HepG2 (cell line): Measurements from ENCODE around the gene ZMIZ1. TPM values are rescaled to one million over a fixed set of nuclear protein-coding genes. Genes with fewer than 3 reads are reported as not detected.

ENCODE experiments used
- ASH2L ChIP-seq: fragments of 300-600, 200-600 bp; sonication (generic); IDR thresholded peaks from 2 replicates; pipeline ENCODE4 v1.7.0; 2017; ENCODE audit warnings: low read depth, mild to moderate bottlenecking, moderate library complexity, mixed read lengths, low read length; ENCODE audit not compliant: insufficient read length
- CEBPB ChIP-seq: IDR thresholded peaks from 2 replicates; pipeline ENCODE4 v1.6.1; 2011; ENCODE audit warnings: low read depth, low read length, improper control_type of control experiment, borderline replicate concordance
- CEBPG ChIP-seq: IDR thresholded peaks from 2 replicates; pipeline ENCODE4 v1.6.1; 2016
- DNMT1 ChIP-seq: sonication (generic); formaldehyde crosslinking; IDR thresholded peaks from 2 replicates; pipeline ENCODE4 v1.5.1; 2020; ENCODE audit warnings: mild to moderate bottlenecking, missing genetic modification reagents
- E2F5 ChIP-seq: sonication (generic); formaldehyde crosslinking; conservative IDR thresholded peaks from 2 replicates; pipeline ENCODE4 v1.4.0; 2020; ENCODE audit warnings: missing genetic modification reagents
- HOXA9 ChIP-seq: sonication (generic); formaldehyde crosslinking; IDR thresholded peaks from 2 replicates; pipeline ENCODE4 v1.8.1; 2022; ENCODE audit warnings: missing genetic modification reagents, mild to moderate bottlenecking, moderate library complexity, borderline replicate concordance
- KLF11 ChIP-seq: IDR thresholded peaks from 2 replicates; pipeline ENCODE4 v1.6.1; 2016; ENCODE audit warnings: missing compliant biosample characterization
- MEIS2 ChIP-seq: sonication (generic); formaldehyde crosslinking; IDR thresholded peaks from 2 replicates; pipeline ENCODE4 v1.9.0; 2021; ENCODE audit warnings: mild to moderate bottlenecking, missing genetic modification reagents
- PATZ1 ChIP-seq: sonication (generic); formaldehyde crosslinking; IDR thresholded peaks from 2 replicates; pipeline ENCODE4 v1.4.0; 2020; ENCODE audit warnings: missing genetic modification reagents
- REST ChIP-seq, 2 experiments: IDR thresholded peaks; 2 replicates each; pipeline ENCODE4 v1.6.1; 2011 to 2012; ENCODE audit warnings: low read length in 2 of 2, borderline replicate concordance in 1 of 2, low read depth in 1 of 2, mild to moderate bottlenecking in 1 of 2, moderate library complexity in 1 of 2
- RXRB ChIP-seq: IDR thresholded peaks from 2 replicates; pipeline ENCODE4 v1.6.1; 2016; ENCODE audit warnings: borderline replicate concordance, missing genetic modification reagents, missing compliant biosample characterization
- SAP130 ChIP-seq: IDR thresholded peaks from 2 replicates; pipeline ENCODE4 v1.6.1; 2016; ENCODE audit warnings: low read depth
- SCMH1 ChIP-seq: sonication (generic); formaldehyde crosslinking; IDR thresholded peaks from 2 replicates; pipeline ENCODE4 v1.9.0; 2021; ENCODE audit warnings: missing genetic modification reagents, mild to moderate bottlenecking, borderline replicate concordance
- SOX13 ChIP-seq, 3 experiments: fragments of 450-650 bp in 1 of 3; sonication (generic) in 1 of 3; formaldehyde crosslinking in 1 of 3; IDR thresholded peaks in 2 of 3; conservative IDR thresholded peaks in 1 of 3; 2 replicates each; pipeline versions ENCODE4 v1.5.0 to v1.6.1; 2016 to 2020; ENCODE audit warnings: antibody characterized with exemption in 1 of 3, mild to moderate bottlenecking in 1 of 3, missing compliant biosample characterization in 1 of 3, missing genetic modification reagents in 1 of 3, moderate library complexity in 1 of 3
- TAF1 ChIP-seq: sonication (generic); formaldehyde crosslinking; IDR thresholded peaks from 2 replicates; pipeline ENCODE4 v1.4.0; 2020; ENCODE audit warnings: missing genetic modification reagents
- ZBTB10 ChIP-seq: sonication (generic); formaldehyde crosslinking; IDR thresholded peaks from 2 replicates; pipeline ENCODE4 v1.4.0; 2020; ENCODE audit warnings: missing genetic modification reagents, borderline replicate concordance
- ZNF292 ChIP-seq: sonication (generic); formaldehyde crosslinking; IDR thresholded peaks from 2 replicates; pipeline ENCODE4 v1.8.1; 2022; ENCODE audit warnings: mild to moderate bottlenecking, low read depth, missing genetic modification reagents, borderline replicate concordance
- ZNF430 ChIP-seq: sonication (generic); formaldehyde crosslinking; IDR thresholded peaks from 2 replicates; pipeline ENCODE4 v1.9.0; 2021; ENCODE audit warnings: mild to moderate bottlenecking, missing genetic modification reagents
- ZNF549 ChIP-seq: sonication (generic); formaldehyde crosslinking; IDR thresholded peaks from 2 replicates; pipeline ENCODE4 v1.5.0; 2020; ENCODE audit warnings: missing genetic modification reagents
- ZNF629 ChIP-seq: sonication (generic); formaldehyde crosslinking; conservative IDR thresholded peaks from 2 replicates; pipeline ENCODE4 v1.5.0; 2020; ENCODE audit warnings: missing genetic modification reagents
- ZNF761 ChIP-seq: sonication (generic); formaldehyde crosslinking; conservative IDR thresholded peaks from 2 replicates; pipeline ENCODE4 v1.4.0; 2020; ENCODE audit warnings: mild to moderate bottlenecking, missing genetic modification reagents
- polyA plus RNA-seq, 8 experiments: library from polyadenylated mRNA; depleted of rRNA in 3 of 8; stranded (reverse) in 7 of 8; unstranded in 1 of 8; fragments of >200 nt; fragmentation: Illumina TruSeq in 4 of 8; extraction: Trizol in 4 of 8; gene quantifications; 2 replicates each; pipeline versions ENCODE4 v1.2.1 to v1.2.3, GENCODE V29; 2011 to 2016; ENCODE audit warnings: low read depth in 4 of 8, missing spikeins in 1 of 8, mixed read lengths in 1 of 8; ENCODE audit not compliant: insufficient read depth in 1 of 8
- total RNA-seq, 5 experiments: library from RNA; depleted of rRNA; stranded (reverse); fragments of >200 nt; fragmentation: Illumina TruSeq; extraction: Trizol; gene quantifications; 2 replicates each; pipeline ENCODE4 v1.2.3, GENCODE V29; 2016; ENCODE audit warnings: low read depth in 1 of 5

Gene ZMIZ1
- total and polyA plus RNA-seq, 2 of the 13 experiments (the other 11 are each of a cell fraction or from before 2014, with no cell fraction given), result 5.3 to 10.2 TPM

- TF ChIP-seq REST (IDR thresholded peaks at IDR 0.05; ENCODE audit: borderline replicate concordance in 1 of 2, low read depth in 1 of 2, low read length in 2 of 2) (no peak), ZNF292 (peak; percentile 45; the same call in 1 of the 2 replicates), RXRB (CRISPR knock-in tag) (peak; percentile 17; the same call in 1 of the 2 replicates), DNMT1 (CRISPR knock-in tag) (no peak), HOXA9 (CRISPR knock-in tag) (no peak), CEBPG (0 out of 2 replicates have a peak, but pooled peaks have one; percentile 3), E2F5 (CRISPR knock-in tag) (no peak), ZNF761 (CRISPR knock-in tag) (no peak), SCMH1 (CRISPR knock-in tag) (no peak), ZNF549 (CRISPR knock-in tag) (no peak), KLF11 (CRISPR knock-in tag) (no peak), ASH2L (no peak), MEIS2 (no peak), SAP130 (peak; percentile 31; the same call in 1 of the 2 replicates), ZNF629 (CRISPR knock-in tag) (no peak), SOX13 (IDR thresholded peaks at IDR 0.05) (no peak), SOX13 (CRISPR knock-in tag; conservative IDR thresholded peaks at IDR 0.05 in 1 of 2, IDR thresholded peaks at IDR 0.05 in 1 of 2) (no peak), ZNF430 (no peak), PATZ1 (peak; percentile 44; the same call in 1 of the 2 replicates), TAF1 (CRISPR knock-in tag) (no peak), CEBPB (peak; percentile 42; the same call in 1 of the 2 replicates), ZBTB10 (no peak)
Observed at GRCh38 chr10:79020015-79020491, 48.7 kb upstream of the ZMIZ1 start (continued).
